H9 (cell line): Measurements from ENCODE around the gene DOLPP1. TPM values are rescaled to one million over a fixed set of nuclear protein-coding genes. Genes with fewer than 3 reads are reported as not detected.
A peak's percentile ranks its signal among the peaks of the same experiment; 100 is the strongest.

Experiments
- DNase-seq: peaks from one replicate; pipeline ENCODE4 v3.0.0-alpha.2; 2017
- H2AFZ ChIP-seq: one replicate; pipeline ENCODE4 v1.6.1; 2013; ENCODE audit warnings: mild to moderate bottlenecking, low read length, control low read depth, moderate library complexity
- H2AK5ac ChIP-seq: 2 replicates; pipeline ENCODE4 v1.6.1; 2013; ENCODE audit warnings: low read length, control low read depth, mixed read lengths; ENCODE audit not compliant: insufficient read length
- H2BK120ac ChIP-seq: one replicate; pipeline ENCODE4 v1.6.1; 2013; ENCODE audit warnings: low read depth, mild to moderate bottlenecking, low read length, control low read depth, inconsistent platforms; ENCODE audit not compliant: poor library complexity, severe bottlenecking
- H2BK12ac ChIP-seq: 2 replicates; pipeline ENCODE4 v1.6.1; 2013; ENCODE audit warnings: low read length, control low read depth, mixed read lengths, low read depth; ENCODE audit not compliant: insufficient read length
- H2BK15ac ChIP-seq: 2 replicates; pipeline ENCODE4 v1.6.1; 2013; ENCODE audit warnings: low read depth, low read length, control low read depth
- H2BK20ac ChIP-seq: one replicate; pipeline ENCODE4 v1.6.1; 2013; ENCODE audit warnings: low read depth, mild to moderate bottlenecking, low read length, control low read depth, inconsistent platforms; ENCODE audit not compliant: poor library complexity, severe bottlenecking
- H2BK5ac ChIP-seq: 2 replicates; pipeline ENCODE4 v1.6.1; 2013; ENCODE audit warnings: low read length, control low read depth, mixed read lengths; ENCODE audit not compliant: insufficient read length
- H3K14ac ChIP-seq: 2 replicates; pipeline ENCODE4 v1.6.1; 2013; ENCODE audit warnings: low read length, control low read depth; ENCODE audit not compliant: insufficient read depth
- H3K18ac ChIP-seq: 2 replicates; pipeline ENCODE4 v1.6.1; 2013; ENCODE audit warnings: low read depth, mild to moderate bottlenecking, mixed read lengths, low read length, control low read depth; ENCODE audit not compliant: insufficient read length
- H3K23ac ChIP-seq: 2 replicates; pipeline ENCODE4 v1.6.1; 2013; ENCODE audit warnings: low read length, control low read depth, mixed read lengths, low read depth; ENCODE audit not compliant: insufficient read length
- H3K23me2 ChIP-seq: 2 replicates; pipeline ENCODE4 v1.6.1; 2013; ENCODE audit warnings: low read depth, mild to moderate bottlenecking, mixed read lengths, low read length, control low read depth; ENCODE audit not compliant: insufficient read length, poor library complexity, severe bottlenecking
- H3K27ac ChIP-seq: 2 replicates; pipeline ENCODE4 v1.5.1; 2013; ENCODE audit warnings: low read length, control low read depth, mixed read lengths, low read depth; ENCODE audit not compliant: insufficient read length
- H3K27me3 ChIP-seq: 2 replicates; pipeline ENCODE4 v1.6.1; 2013; ENCODE audit warnings: low read length, control low read depth, inconsistent platforms; ENCODE audit not compliant: insufficient read depth
- H3K4ac ChIP-seq: 2 replicates; pipeline ENCODE4 v1.6.1; 2013; ENCODE audit warnings: low read depth, mild to moderate bottlenecking, control low read depth, inconsistent platforms, low read length, moderate library complexity
- H3K4me1 ChIP-seq: 2 replicates; pipeline ENCODE4 v1.6.1; 2013; ENCODE audit warnings: low read length, control low read depth, inconsistent platforms; ENCODE audit not compliant: insufficient read depth
- H3K4me2 ChIP-seq: 2 replicates; pipeline ENCODE4 v1.6.1; 2013; ENCODE audit warnings: low read length, control low read depth, mixed read lengths; ENCODE audit not compliant: insufficient read length, insufficient read depth
- H3K56ac ChIP-seq: 2 replicates; pipeline ENCODE4 v1.6.1; 2013; ENCODE audit warnings: low read depth, mild to moderate bottlenecking, mixed read lengths, low read length, control low read depth; ENCODE audit not compliant: insufficient read length
- H3K79me1 ChIP-seq: 2 replicates; pipeline ENCODE4 v1.6.1; 2013; ENCODE audit warnings: low read depth, mild to moderate bottlenecking, moderate library complexity, low read length, control low read depth, inconsistent platforms; ENCODE audit not compliant: insufficient read depth, poor library complexity, severe bottlenecking
- H3K79me2 ChIP-seq: 2 replicates; pipeline ENCODE4 v1.6.1; 2013; ENCODE audit warnings: low read length, control low read depth, inconsistent platforms; ENCODE audit not compliant: insufficient read depth
- H3K9ac ChIP-seq: 2 replicates; pipeline ENCODE4 v1.6.1; 2013; ENCODE audit warnings: low read length, control low read depth, mixed read lengths; ENCODE audit not compliant: insufficient read length; ENCODE audit errors: extremely low read depth
- H3K9me3 ChIP-seq: one replicate; pipeline ENCODE4 v1.6.1; 2013; ENCODE audit warnings: low read depth, low read length, inconsistent platforms; ENCODE audit not compliant: control insufficient read depth
- H3T11ph ChIP-seq: one replicate; pipeline ENCODE4 v1.6.1; 2013; ENCODE audit warnings: mild to moderate bottlenecking, low read length, control low read depth, inconsistent platforms
- H4K20me1 ChIP-seq: one replicate; pipeline ENCODE4 v1.6.1; 2013; ENCODE audit not compliant: control insufficient read depth, insufficient read length, insufficient read depth
- H4K5ac ChIP-seq: 2 replicates; pipeline ENCODE4 v1.6.1; 2013; ENCODE audit warnings: low read depth, mild to moderate bottlenecking, mixed read lengths, low read length, control low read depth; ENCODE audit not compliant: insufficient read length
- H4K8ac ChIP-seq: replicated peaks from 2 replicates; pipeline ENCODE4 v1.6.1; 2013; ENCODE audit warnings: low read length, control low read depth, mixed read lengths, low read depth; ENCODE audit not compliant: insufficient read length
- H4K91ac ChIP-seq: 2 replicates; pipeline ENCODE4 v1.6.1; 2013; ENCODE audit warnings: low read depth, mild to moderate bottlenecking, moderate library complexity, mixed read lengths, low read length, control low read depth; ENCODE audit not compliant: insufficient read length
- H3K27ac Mint-ChIP-seq, 3 experiments: 2 replicates in 2 of 3; 3 replicates in 1 of 3; pipeline ENCODE4 v1.8.0; 2020 to 2021; ENCODE audit warnings: mixed read lengths in 3 of 3, mild to moderate bottlenecking in 1 of 3, moderate library complexity in 1 of 3
- H3K27me3 Mint-ChIP-seq: 2 replicates; pipeline ENCODE4 v1.8.0; 2021; ENCODE audit warnings: low read depth, mild to moderate bottlenecking, moderate library complexity, mixed read lengths
- H3K36me3 Mint-ChIP-seq, 3 experiments: 2 replicates in 2 of 3; 3 replicates in 1 of 3; pipeline ENCODE4 v1.8.0; 2020 to 2021; ENCODE audit warnings: low read depth in 3 of 3, mixed read lengths in 3 of 3; ENCODE audit not compliant: insufficient read depth in 1 of 3
- H3K4me1 Mint-ChIP-seq, 2 experiments: 2 replicates each; pipeline ENCODE4 v1.8.0; 2020; ENCODE audit warnings: mixed read lengths in 2 of 2
- H3K4me3 Mint-ChIP-seq, 2 experiments: 2 replicates in 1 of 2; 3 replicates in 1 of 2; pipeline ENCODE4 v1.8.0; 2020 to 2021; ENCODE audit warnings: mild to moderate bottlenecking in 2 of 2, mixed read lengths in 2 of 2, moderate library complexity in 1 of 2
- H3K9me3 Mint-ChIP-seq, 2 experiments: 2 replicates in 1 of 2; 3 replicates in 1 of 2; pipeline ENCODE4 v1.8.0; 2020; ENCODE audit warnings: mild to moderate bottlenecking in 2 of 2, mixed read lengths in 2 of 2, moderate library complexity in 1 of 2
- CTCF ChIP-seq: fragments of 200-600 bp; sonication (generic); conservative IDR thresholded peaks from 3 replicates; pipeline ENCODE4 v1.8.0; 2021; ENCODE audit warnings: antibody characterized with exemption, mild to moderate bottlenecking
- WGBS: extraction: QIAGEN DNeasy Blood & Tissue Kit; methylation state at CpG from one replicate; pipeline ENCODE4 v1.1.7; 2013; ENCODE audit warnings: missing lambda C conversion rate, low lambda C conversion rate, mixed read lengths; ENCODE audit not compliant: insufficient read length; ENCODE audit errors: extremely low coverage; 5-methylcytosine and 5-hydroxymethylcytosine counted together
- total RNA-seq: library from RNA; stranded (reverse); gene quantifications from 2 replicates; pipeline ENCODE4 v1.2.1, GENCODE V29; 2021

DOLPP1 gene
- total RNA-seq, 1 experiment from 2014 or later = 42.6 TPM

GRCh38 chr9:129139233-129139992 lies 58.5 kb downstream of the DOLPP1 start:
- no peak overlapping the region for H2BK15ac ChIP-seq
- H4K5ac ChIP-seq = no peak overlapping the region
- no peak overlapping the region for H2BK12ac ChIP-seq
- no peak overlapping the region for H2BK20ac ChIP-seq
- peak overlapping the region; percentile 69 to 79 for H3K4me3 Mint-ChIP-seq
- peaks cover 16 to 53% (median 48%) of the 10 kb centered on the region in 3 experiments; a peak in 6 of 7 replicates for H3K36me3 Mint-ChIP-seq
- WGBS = no CpG with 5 or more reads among the region's 13 CpGs
- H3K27ac ChIP-seq = peak overlapping the region; percentile 84
- no peak overlapping the region for H4K8ac ChIP-seq
- peak; percentile 80 for DNase-seq
- peak overlapping the region; percentile 46 for H3K18ac ChIP-seq
- no peaks in the 10 kb centered on the region for H4K20me1 ChIP-seq
- H3K4me2 ChIP-seq = peak overlapping the region; percentile 55
- H3K23me2 ChIP-seq = peaks cover 5% of the 10 kb centered on the region
- peak; percentile 94 for TF ChIP-seq CTCF
- no peak overlapping the region for H3K9ac ChIP-seq
- H3K9me3 Mint-ChIP-seq = no peaks in the 10 kb centered on the region; a peak in 1 of 5 replicates
- no peak overlapping the region for H4K91ac ChIP-seq
- H3K4me1 ChIP-seq = peaks cover 10% of the 10 kb centered on the region; the same call in 1 of the 2 replicates
- H2AK5ac ChIP-seq = no peak overlapping the region
- no peaks in the 10 kb centered on the region for H3K27me3 ChIP-seq
- H3K14ac ChIP-seq = peak overlapping the region; percentile 68; the same call in 1 of the 2 replicates
- H3K79me2 ChIP-seq = no peaks in the 10 kb centered on the region
- H3K79me1 ChIP-seq = no peaks in the 10 kb centered on the region
- peaks cover 50 to 53% of the 10 kb centered on the region in 2 experiments for H3K4me1 Mint-ChIP-seq
- no peak overlapping the region for H3T11ph ChIP-seq
- H3K23ac ChIP-seq = no peak overlapping the region
- peak overlapping the region; percentile 34; the same call in 1 of the 2 replicates for H3K4ac ChIP-seq
- H2BK120ac ChIP-seq = no peak overlapping the region
- no peak overlapping the region for H3K56ac ChIP-seq
- no peaks in the 10 kb centered on the region for H3K9me3 ChIP-seq
- H2BK5ac ChIP-seq = peak overlapping the region; percentile 21
- no peak overlapping the region for H2AFZ ChIP-seq
- H3K27ac Mint-ChIP-seq = peak overlapping the region; percentile 98 to 99 (median 99)
- peaks cover 1% of the 10 kb centered on the region; the same call in 1 of the 2 replicates for H3K27me3 Mint-ChIP-seq
